HepG2 (cell line): ENCODE results near the gene GALNTL6.

Experiments
- EZH2 ChIP-seq: conservative IDR thresholded peaks from 2 replicates; pipeline ENCODE4 v1.6.1; 2012; ENCODE audit warnings: mild to moderate bottlenecking, low read depth, low read length, moderate library complexity
- MYC ChIP-seq: sonication (generic); formaldehyde crosslinking; IDR thresholded peaks from 2 replicates; pipeline ENCODE4 v1.9.0; 2021; ENCODE audit warnings: missing genetic modification reagents, borderline replicate concordance
- POLR2A ChIP-seq, 2 experiments: IDR thresholded peaks; 2 replicates each; pipeline ENCODE4 v1.6.1; 2011; ENCODE audit warnings: low read depth in 2 of 2, low read length in 2 of 2, mild to moderate bottlenecking in 1 of 2, moderate library complexity in 1 of 2; ENCODE audit not compliant: insufficient read depth in 1 of 2
- PRPF4 ChIP-seq: fragments of 200-400 bp; formaldehyde crosslinking; IDR thresholded peaks from 2 replicates; pipeline ENCODE4 v1.6.1; 2016; ENCODE audit warnings: low read length, low read depth; ENCODE audit not compliant: poor library complexity, severe bottlenecking
- TCF7 ChIP-seq: sonication (generic); IDR thresholded peaks from 2 replicates; pipeline ENCODE4 v1.6.1; 2016; ENCODE audit warnings: antibody characterized with exemption, low read depth
- TCF7L2 ChIP-seq: IDR thresholded peaks from 2 replicates; pipeline ENCODE4 v1.6.1; 2011; ENCODE audit warnings: mild to moderate bottlenecking, low read depth, low read length, moderate library complexity
- ZNF441 ChIP-seq: sonication (generic); formaldehyde crosslinking; IDR thresholded peaks from 2 replicates; pipeline ENCODE4 v1.7.0; 2021; ENCODE audit warnings: missing genetic modification reagents, borderline replicate concordance

- TF ChIP-seq ZNF441 (CRISPR knock-in tag) (no peak), TCF7L2 (no peak), PRPF4 (no peak), TCF7 (no peak), EZH2 (no peak), POLR2A (IDR thresholded peaks at IDR 0.05; ENCODE audit: insufficient read depth in 1 of 2, low read depth in 2 of 2, low read length in 2 of 2) (no peak), MYC (CRISPR knock-in tag) (no peak)
These were observed 19.5 kb upstream of the GALNTL6 start for GRCh38 chr4:171793723-171794122.
